Stimulated activated naive CD8-positive, alpha-beta T cell treated with anti-CD3 and anti-CD28 coated beads, Interleukin-15, amount 100 ng/mL, for 72 hours (primary cell): ENCODE measurements around the gene MAP7D1.
"Not testable (repeated sequence)": the region's sequence is repeated elsewhere in the genome, so short reads cannot be mapped to it uniquely, and the experiment has no call there.

Experiments
- ATAC-seq: fragments of 150-1000 bp; cut with Tn5 transposase; 2 replicates; pipeline ENCODE4 v1.10.0; 2021; ENCODE audit warnings: mild to moderate bottlenecking, moderate library complexity
- DNase-seq, 2 donors: peaks; one replicate each; pipeline ENCODE4 v3.0.0; 2021 to 2022
- H3K27ac Mint-ChIP-seq, 2 donors: one replicate each; pipeline ENCODE4 v1.8.0; 2022; ENCODE audit warnings: mild to moderate bottlenecking in 2 of 2, mixed read lengths in 2 of 2, moderate library complexity in 2 of 2
- H3K27me3 Mint-ChIP-seq: one replicate; pipeline ENCODE4 v1.8.0; 2022; ENCODE audit warnings: mixed read lengths
- H3K4me1 Mint-ChIP-seq: one replicate; pipeline ENCODE4 v1.8.0; 2022; ENCODE audit warnings: mild to moderate bottlenecking, mixed read lengths
- H3K4me3 Mint-ChIP-seq, 2 donors: one replicate each; pipeline ENCODE4 v1.8.0; 2022; ENCODE audit warnings: mild to moderate bottlenecking in 2 of 2, mixed read lengths in 2 of 2, moderate library complexity in 1 of 2
- H3K9me3 Mint-ChIP-seq, 2 donors: one replicate each; pipeline ENCODE4 v1.8.0; 2022; ENCODE audit warnings: mixed read lengths in 2 of 2

Gene MAP7D1

GRCh38 chr1:36183309-36183856, 27.4 kb downstream of the MAP7D1 start:
- H3K9me3 Mint-ChIP-seq: no peaks in the 10 kb centered on the region
- no peak overlapping the region for H3K4me3 Mint-ChIP-seq

GRCh38 chr1:36187800-36188593, 32.0 kb downstream of the MAP7D1 start:
- no peak overlapping the region for H3K4me3 Mint-ChIP-seq
- peak; percentile 72 to 84 for DNase-seq
- peaks cover 7% of the 10 kb centered on the region for H3K4me1 Mint-ChIP-seq
- H3K9me3 Mint-ChIP-seq: no peaks in the 10 kb centered on the region
- H3K27ac Mint-ChIP-seq: peak overlapping the region; percentile 31 to 78
- ATAC-seq: peak; percentile 98
- no peaks in the 10 kb centered on the region for H3K27me3 Mint-ChIP-seq

More at GRCh38 chr1:36183309-36183856, 27.4 kb downstream of the MAP7D1 start:
- ATAC-seq (no peak), DNase-seq (no peak)
- Mint-ChIP-seq H3K4me1 (peaks cover 7% of the 10 kb centered on the region), H3K27me3 (no peaks in the 10 kb centered on the region), H3K27ac (peak overlapping the region in 1 of 2 donors; percentile 1)

DNA sequence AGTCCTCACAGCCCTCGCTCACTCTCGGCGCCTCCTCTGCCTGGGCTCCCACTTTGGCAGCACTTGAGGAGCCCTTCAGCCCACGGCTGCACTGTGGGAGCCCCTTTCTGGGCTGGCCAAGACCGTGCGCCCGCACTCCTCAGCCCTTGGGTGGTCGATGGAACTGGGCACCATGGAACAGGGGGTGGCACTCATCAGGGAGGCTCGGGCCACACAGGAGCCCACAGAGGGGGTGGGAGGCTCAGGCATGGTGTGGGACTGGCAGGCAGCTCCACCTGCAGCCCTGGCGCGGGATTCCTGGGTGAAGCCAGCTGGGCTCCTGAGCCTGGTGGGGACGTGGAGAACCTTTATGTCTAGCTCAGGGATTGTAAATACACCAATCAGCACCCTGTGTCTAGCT, 40.8 kb downstream of the MAP7D1 start:
- not testable (repeated sequence) for H3K4me1 Mint-ChIP-seq, H3K4me3 Mint-ChIP-seq, H3K9me3 Mint-ChIP-seq, ATAC-seq, DNase-seq, H3K27ac Mint-ChIP-seq
- H3K27me3 Mint-ChIP-seq: peaks cover 11% of the 10 kb centered on the region

DNA sequence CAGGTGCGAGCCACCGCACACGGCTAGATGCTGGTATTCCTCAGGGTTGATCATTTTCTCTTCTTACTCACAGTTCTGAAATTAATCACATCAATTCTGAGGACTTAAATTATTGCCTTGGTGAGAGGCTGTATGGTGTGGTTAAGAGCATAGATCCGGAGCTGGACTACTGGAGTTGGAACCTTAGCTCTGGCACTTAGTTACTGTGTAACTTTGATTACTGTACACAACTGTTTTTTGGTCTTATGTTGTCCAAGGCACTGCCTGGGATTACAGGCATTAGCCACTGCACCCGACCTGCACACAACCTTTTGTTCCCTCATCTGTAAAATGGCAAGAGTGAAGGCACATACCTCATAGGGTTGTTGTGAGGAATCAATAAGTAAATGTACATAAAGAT, 42.7 kb downstream of the MAP7D1 start:
- Mint-ChIP-seq H3K4me1 (peaks cover 5% of the 10 kb centered on the region), H3K9me3 (no peaks in the 10 kb centered on the region), H3K27me3 (peaks cover 11% of the 10 kb centered on the region), H3K27ac (no peak overlapping the region), H3K4me3 (no peak overlapping the region)
- DNase-seq: no peak
- no peak for ATAC-seq

DNA sequence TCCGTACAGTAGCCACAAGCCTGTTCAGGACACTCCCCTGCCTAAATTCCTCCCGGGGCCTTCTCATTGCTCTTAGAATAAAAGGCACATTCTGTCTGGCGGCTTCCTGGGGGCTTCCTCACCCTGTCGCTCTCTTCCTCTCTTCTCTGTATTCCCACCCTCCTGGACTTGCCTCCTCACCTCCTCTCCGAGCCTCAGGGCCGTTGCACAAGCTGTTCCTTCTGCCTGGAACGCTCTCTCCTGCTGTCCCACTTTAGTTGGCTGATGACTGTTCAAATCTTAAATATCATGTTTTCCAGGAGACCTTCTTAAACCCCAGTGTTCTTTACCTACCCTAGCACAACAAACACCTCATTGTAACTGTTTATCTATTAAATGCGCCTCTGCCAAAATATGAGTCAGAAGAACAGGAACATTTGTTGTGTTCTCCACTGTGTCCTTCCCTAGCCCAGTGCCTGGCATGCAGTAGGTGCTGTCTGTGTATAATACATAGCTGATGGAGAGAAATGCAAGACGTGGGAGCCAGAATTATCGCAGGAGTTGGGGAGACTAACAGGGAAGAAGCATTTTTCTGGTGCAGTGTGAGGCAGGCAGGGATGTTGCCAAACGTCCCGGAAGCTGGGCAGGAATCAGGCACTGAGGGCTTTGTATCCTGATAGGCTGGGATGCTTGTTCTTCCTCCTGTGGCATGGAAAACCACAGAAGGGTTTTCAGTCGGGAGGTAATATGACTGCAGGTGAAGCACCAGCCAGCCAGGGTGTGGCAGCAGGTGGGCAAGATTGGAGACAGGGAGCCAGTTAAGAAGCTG, 44.2 kb downstream of the MAP7D1 start:
- peaks cover 11% of the 10 kb centered on the region for H3K27me3 Mint-ChIP-seq
- peak overlapping the region; percentile 9 to 16 for H3K27ac Mint-ChIP-seq
- peaks cover 5% of the 10 kb centered on the region for H3K4me1 Mint-ChIP-seq
- no peaks in the 10 kb centered on the region for H3K9me3 Mint-ChIP-seq
- H3K4me3 Mint-ChIP-seq: no peak overlapping the region
- ATAC-seq: no peak
- no peak for DNase-seq

DNA sequence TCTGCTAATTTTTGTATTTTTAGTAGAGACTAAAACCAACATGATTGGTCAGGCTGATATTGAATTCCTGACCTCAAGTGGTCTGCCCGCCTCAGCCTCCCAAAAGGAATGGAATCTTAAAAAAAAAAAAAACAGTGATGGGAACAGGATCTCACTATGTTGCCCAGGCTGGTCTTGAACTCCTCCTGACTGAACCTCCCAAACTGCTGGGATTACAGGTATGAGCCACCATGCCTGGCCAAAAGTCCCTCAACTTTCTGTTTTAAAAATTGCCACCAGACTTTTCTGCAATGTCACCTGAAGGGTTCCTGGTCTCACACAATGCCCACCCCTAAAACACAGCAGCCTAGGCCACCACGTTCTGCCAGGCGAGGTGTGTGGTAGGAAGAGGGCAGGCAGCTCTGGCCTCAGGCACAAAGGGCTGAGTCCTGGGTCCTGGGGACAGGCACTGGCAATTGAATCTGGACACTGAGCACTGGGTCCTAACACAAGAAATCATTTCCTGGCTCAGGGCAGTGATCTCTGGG, 47.1 kb downstream of the MAP7D1 start:
- Mint-ChIP-seq H3K27ac (no peak overlapping the region), H3K27me3 (peaks cover 11% of the 10 kb centered on the region), H3K9me3 (no peaks in the 10 kb centered on the region)

DNA sequence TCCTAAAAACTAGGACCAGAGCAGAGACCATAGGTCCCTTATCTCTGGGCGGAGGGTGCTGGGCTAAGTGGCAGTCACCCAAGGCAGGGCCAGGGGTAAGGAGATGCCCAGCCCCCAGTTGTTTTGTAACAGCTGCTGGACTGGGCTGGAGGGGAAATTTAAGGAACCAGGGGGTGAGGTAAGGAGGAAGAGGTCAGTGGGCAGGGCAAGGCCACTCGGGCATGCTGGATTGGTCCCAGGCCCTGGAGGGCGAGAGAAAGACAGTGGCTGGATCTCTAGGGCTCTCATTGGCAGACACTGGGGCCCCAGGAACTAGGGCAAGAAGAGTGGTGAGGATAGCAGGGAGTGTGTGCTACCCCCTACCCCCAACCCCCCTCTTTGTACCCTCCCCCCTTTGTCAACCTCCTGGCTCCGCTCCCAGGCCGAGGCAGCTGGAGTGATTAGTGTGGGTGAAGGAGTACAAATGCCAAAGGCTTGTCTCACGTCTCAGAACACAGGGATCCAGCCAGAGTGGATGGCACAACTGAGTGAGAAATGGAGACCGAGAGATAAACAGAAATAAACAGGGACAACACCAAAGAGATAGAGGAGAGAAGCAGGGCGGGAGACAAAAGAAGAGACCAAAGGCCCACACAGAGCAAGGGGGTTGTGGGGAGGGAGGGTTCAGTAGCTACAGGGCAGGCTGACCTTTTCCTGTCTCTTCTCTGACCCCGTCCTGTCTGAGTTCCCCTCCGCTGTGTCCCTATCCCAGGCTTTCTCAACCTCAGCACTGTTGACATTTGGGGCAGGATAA, 47.8 kb downstream of the MAP7D1 start:
- H3K9me3 Mint-ChIP-seq: no peaks in the 10 kb centered on the region
- no peak for ATAC-seq
- no peak overlapping the region for H3K27ac Mint-ChIP-seq

More for the DNA sequence above, 47.1 kb downstream of the MAP7D1 start:
- DNase-seq (no peak), ATAC-seq (no peak)
- Mint-ChIP-seq H3K4me1 (peaks cover 24% of the 10 kb centered on the region), H3K4me3 (no peak overlapping the region)

GRCh38 chr1:36204347-36204909, 48.5 kb downstream of the MAP7D1 start:
- DNase-seq: no peak
- peaks cover 24% of the 10 kb centered on the region for H3K4me1 Mint-ChIP-seq
- H3K27ac Mint-ChIP-seq: no peak overlapping the region
- H3K4me3 Mint-ChIP-seq: no peak overlapping the region
- no peak for ATAC-seq
- no peaks in the 10 kb centered on the region for H3K9me3 Mint-ChIP-seq
- H3K27me3 Mint-ChIP-seq: peaks cover 11% of the 10 kb centered on the region

More for the DNA sequence above, 47.8 kb downstream of the MAP7D1 start:
- Mint-ChIP-seq H3K27me3 (peaks cover 11% of the 10 kb centered on the region), H3K4me3 (no peak overlapping the region), H3K4me1 (peaks cover 24% of the 10 kb centered on the region)
- DNase-seq: no peak

DNA sequence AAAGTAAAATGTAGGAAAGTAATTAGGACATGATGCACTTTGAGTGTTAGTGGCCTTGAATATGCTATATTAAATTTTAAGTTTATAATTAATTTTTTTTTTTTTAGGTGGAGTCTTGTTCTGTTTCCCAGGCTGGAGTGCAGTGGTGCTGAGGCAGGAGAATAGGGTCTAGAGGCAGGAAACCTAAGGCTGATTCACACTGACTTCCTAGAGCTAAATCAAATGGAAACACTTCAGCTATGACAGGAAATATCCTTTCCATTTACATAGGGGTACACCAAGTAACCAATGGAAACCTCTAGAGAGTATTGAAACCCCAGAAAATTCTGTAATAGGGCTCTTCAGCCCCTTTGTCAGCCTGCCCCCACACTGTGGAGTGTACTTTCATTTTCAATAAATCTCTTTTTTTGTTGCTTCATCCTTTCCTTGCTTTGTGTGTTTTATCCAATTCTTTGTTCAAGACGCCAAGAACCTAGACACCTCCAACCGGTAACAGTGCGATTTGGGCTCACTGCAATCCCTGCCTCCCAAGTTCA, 50.4 kb downstream of the MAP7D1 start:
- no peak for DNase-seq
- no peaks in the 10 kb centered on the region for H3K27me3 Mint-ChIP-seq
- peaks cover 24% of the 10 kb centered on the region for H3K4me1 Mint-ChIP-seq
- H3K27ac Mint-ChIP-seq: peak overlapping the region; percentile 63 to 82
- peak; percentile 73 for ATAC-seq
- no peaks in the 10 kb centered on the region for H3K9me3 Mint-ChIP-seq
- peak overlapping the region in 1 of 2 donors; percentile 20 for H3K4me3 Mint-ChIP-seq

GRCh38 chr1:36207339-36207738, 51.4 kb downstream of the MAP7D1 start:
- Mint-ChIP-seq H3K4me1 (peaks cover 24% of the 10 kb centered on the region), H3K27me3 (no peaks in the 10 kb centered on the region), H3K9me3 (no peaks in the 10 kb centered on the region), H3K4me3 (no peak overlapping the region), H3K27ac (peak overlapping the region in 1 of 2 donors; percentile 59)
- ATAC-seq (no peak), DNase-seq (no peak)

DNA sequence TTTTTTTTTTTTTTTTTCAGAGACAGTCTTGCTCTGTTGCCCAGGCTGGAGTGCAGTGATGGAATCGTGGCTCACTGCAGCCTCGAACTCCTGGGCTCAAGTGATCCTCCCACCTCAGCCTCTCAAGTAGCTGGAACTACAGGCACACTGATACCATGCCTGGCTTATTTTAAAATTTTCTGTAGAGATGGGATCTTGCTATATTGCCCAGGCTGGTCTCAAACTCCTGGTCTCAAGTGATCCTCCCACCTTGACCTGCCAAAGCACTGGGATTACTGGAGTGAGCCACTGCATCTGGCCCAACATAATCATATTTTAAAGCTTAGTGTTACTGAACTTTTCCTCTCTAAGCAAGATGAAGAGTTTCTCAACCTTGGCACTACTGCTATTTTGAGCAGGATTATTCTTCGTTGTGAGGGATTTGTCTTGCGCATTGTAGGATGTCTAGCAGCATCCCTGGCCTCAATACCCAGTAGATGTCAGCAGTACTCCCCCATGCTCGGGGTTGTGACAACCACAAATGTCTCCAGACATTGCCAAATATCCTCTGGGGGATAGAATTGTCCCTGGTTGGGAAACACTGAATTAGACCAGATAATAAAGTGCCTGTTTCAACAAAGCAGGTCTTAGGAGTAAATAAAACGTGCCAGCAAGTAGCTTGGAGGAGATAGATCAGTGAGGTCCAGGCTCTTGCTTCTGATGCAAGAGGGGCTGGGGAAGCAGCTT, 53.2 kb downstream of the MAP7D1 start:
- Mint-ChIP-seq H3K9me3 (no peaks in the 10 kb centered on the region), H3K4me1 (peaks cover 24% of the 10 kb centered on the region), H3K4me3 (no peak overlapping the region), H3K27ac (peak overlapping the region in 1 of 2 donors; percentile 48), H3K27me3 (no peaks in the 10 kb centered on the region)
- no peak for ATAC-seq
- no peak for DNase-seq

DNA sequence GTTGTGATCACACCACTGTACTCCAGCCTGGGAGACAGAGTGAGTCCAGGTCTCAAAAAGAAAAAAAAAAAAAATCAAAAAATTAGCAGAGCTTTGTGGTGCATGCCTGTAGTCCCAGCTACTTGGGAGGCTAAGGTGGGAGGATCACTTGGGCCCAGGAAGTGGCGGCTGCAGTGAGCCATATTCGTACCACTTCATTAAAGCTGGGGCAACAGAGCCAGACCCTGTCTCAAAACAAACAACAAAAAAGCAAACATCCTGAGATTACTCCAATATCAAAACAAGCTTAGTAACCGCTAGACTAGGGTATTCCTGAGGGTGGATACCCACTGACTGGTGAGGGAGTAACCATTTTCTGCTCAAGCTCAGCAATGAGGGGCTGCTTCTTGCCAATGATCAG, 55.3 kb downstream of the MAP7D1 start:
- H3K27me3 Mint-ChIP-seq: no peaks in the 10 kb centered on the region
- ATAC-seq (no peak), DNase-seq (no peak)
- H3K4me3 Mint-ChIP-seq: no peak overlapping the region
- no peaks in the 10 kb centered on the region for H3K9me3 Mint-ChIP-seq
- H3K4me1 Mint-ChIP-seq: peaks cover 12% of the 10 kb centered on the region
- H3K27ac Mint-ChIP-seq: no peak overlapping the region

DNA sequence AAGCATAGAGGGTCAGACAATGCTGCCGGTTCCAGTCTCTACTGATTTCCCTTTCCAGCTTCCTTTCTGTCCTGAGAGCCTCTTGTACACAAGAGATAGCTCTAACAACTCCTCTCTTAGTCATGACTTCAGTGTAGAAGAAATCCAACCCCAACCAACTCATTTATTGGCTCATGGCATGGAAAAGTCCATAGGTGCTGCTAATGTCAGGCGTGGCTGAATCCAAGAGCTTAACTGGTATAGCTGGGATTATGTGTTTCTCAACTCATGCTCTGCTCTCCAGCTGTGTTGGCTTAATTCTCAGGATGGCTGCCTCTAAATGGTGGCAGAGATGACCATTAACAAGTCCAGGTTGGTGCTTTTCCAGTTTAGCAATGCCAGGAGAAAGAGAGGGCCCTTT, 55.9 kb downstream of the MAP7D1 start:
- ATAC-seq (no peak), DNase-seq (no peak)
- H3K27me3 Mint-ChIP-seq: no peaks in the 10 kb centered on the region
- H3K9me3 Mint-ChIP-seq: no peaks in the 10 kb centered on the region
- peaks cover 7% of the 10 kb centered on the region for H3K4me1 Mint-ChIP-seq
- no peak overlapping the region for H3K27ac Mint-ChIP-seq
- H3K4me3 Mint-ChIP-seq: no peak overlapping the region

GRCh38 chr1:36212782-36213181, 56.8 kb downstream of the MAP7D1 start:
- peaks cover 4% of the 10 kb centered on the region for H3K4me1 Mint-ChIP-seq
- H3K9me3 Mint-ChIP-seq: no peaks in the 10 kb centered on the region
- ATAC-seq: no peak
- no peak overlapping the region for H3K27ac Mint-ChIP-seq
- no peaks in the 10 kb centered on the region for H3K27me3 Mint-ChIP-seq
- DNase-seq: no peak
- no peak overlapping the region for H3K4me3 Mint-ChIP-seq
